ENCODE measurements around the gene SRRD.

- TF ChIP-seq POLR2AphosphoS5 (IDR thresholded peaks at IDR 0.05; ENCODE audit: low read depth, low read length) (no peak), POLR2A (IDR thresholded peaks at IDR 0.05; ENCODE audit: low read depth, low read length) (no peak), TAF1 (IDR thresholded peaks at IDR 0.05; ENCODE audit: borderline replicate concordance, low read depth, low read length) (no peak)
Observed at GRCh38 chr22:26536056-26536761, 52.5 kb downstream of the SRRD start.
